ENCODE data around the gene CCDC157. TPM values are rescaled to one million over a fixed set of nuclear protein-coding genes. Genes with fewer than 3 reads are reported as not detected.
A peak's percentile ranks its signal among the peaks of the same experiment; 100 is the strongest.

Gene CCDC157
- total RNA-seq, result 0.77 TPM
- long read RNA-seq, transcript CCDC157-202 (3 exons, 1,759 nt), result major isoform, 6 of 8 reads
- long read RNA-seq, partial matches to known transcripts, result 0 of 8 reads
- long read RNA-seq, other reads (novel, unspliced or antisense), result 2 of 8 reads

DNA sequence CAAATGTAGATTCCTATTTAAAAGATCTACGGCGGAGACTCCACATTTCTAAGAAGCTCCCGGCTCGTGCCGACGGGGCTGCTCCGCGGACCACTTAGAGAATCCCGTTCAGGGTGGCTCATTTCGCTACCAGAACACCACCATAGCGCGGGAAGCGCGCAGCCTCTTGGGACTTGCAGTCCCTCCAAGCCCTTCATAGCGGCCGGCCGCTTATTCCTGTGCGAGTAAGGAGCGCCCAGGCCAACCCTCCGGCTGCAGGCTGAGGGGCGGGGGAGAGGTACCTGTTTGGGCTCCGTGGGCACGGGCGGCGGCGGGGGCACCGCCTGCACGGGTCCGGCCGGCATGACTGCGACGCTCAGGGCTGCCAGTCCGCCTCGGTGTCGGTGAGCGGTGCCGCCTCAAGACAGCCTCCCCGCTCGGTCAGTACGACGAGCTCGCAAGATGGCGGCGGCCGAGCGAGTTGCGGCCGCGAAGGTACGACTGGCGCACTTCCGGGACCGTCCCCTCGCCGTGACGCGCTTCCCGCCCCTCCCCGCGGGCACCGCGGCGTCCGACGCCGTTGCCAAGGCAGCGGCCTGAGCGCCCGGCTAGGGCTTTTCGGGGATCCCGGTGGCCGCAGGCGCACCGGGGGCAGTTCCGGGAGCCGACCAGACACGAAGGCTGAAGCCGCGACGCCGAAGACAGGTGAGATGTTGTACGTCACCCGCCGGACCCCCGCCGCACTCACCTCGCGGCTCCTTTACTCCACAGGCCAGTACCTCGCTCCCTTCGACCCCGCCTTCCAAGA is at the start of gene CCDC157, which contains the start of gene SF3A1:
CCDC157 (plus strand) TSS at position 559 of the 787 bp plus-strand sequence. CDS start 8,994 bp downstream, outside the sequence.
SF3A1 (minus strand) TSS at position 446 of the 787 bp plus-strand sequence; CDS start at position 344, 102 bp downstream.
- DNase-seq (ENCODE audit: low spot score), result peak; percentile 97

DNA sequence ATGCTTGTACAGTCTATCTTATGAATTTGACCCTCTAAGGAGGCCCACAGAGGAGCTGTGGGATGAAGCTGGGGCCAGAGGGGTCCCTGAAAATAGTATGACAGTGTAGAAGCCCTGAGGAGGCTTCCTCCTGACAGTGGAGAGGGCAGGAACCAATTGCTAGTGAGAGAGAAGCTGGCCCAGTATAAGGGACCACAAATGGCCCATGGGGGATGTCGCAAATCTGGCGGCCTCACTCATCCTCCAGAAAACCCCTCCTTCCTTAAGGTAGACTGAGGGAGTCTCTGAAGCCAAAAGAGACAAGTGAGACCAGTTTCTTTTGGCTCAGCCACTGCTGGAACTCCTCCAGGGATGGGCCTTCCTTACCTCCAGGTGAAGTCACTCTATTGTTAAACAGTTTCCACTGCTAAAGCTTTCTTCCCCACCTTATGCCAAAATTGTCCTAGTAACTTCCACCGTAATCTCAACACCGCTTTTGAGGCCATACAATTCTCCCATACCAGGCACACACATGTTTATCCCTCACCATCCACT is 49.7 kb upstream of the CCDC157 start:
- DNase-seq (ENCODE audit: low spot score), result no peak

DNA sequence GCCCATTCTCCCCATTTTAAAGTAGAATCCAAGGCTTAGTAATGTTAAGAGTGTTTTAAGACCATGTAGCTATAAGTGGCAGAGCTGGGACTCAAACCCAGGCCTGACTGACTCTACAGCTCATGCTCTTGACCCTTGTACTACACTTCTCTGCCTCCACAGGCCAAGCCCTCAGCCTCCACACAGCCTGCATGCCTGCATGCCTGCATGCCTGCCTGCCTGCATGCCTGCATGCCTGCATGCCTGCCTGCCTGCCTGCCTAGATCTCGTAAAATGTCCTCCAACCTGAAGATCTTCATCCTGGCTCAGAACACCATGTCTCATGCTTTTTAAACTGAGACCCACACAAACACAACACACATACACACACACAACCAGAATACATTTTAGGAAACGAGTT is 48.7 kb upstream of the CCDC157 start:
- no peak for DNase-seq (ENCODE audit: low spot score)

DNA sequence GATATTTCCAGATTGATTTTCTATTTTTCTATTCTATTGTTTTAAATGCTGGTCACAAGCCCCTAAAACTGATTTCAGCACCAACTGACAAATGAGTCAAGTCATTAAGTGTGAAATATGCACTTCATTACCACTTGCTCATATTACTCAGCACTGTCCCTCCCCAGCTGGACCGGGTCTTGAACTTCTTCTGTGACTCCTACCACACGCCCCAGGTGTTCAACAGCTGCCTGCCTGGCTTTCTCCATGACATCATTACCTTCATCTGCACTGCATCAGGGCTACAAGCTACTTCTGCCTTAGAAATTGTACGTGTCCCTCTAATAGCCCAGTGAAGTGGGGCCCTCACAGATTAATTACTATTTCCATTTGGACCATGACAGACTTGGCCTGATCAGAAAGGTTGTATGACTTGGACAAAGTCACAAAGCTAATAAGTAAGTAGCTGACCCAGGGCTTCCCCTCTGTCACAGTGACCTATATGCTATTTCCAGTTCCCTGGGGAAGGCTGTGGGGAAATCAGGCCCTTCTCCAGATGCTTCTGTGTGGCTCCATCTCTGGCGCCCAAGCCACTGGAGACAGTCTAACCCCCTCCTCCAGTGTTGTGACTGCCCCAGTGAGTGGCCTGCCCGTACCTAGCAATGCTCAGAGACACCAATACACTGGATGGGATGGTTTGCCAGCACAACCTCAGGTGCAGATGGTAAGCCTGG is 48.1 kb upstream of the CCDC157 start:
- no peak for DNase-seq (ENCODE audit: low spot score)

DNA sequence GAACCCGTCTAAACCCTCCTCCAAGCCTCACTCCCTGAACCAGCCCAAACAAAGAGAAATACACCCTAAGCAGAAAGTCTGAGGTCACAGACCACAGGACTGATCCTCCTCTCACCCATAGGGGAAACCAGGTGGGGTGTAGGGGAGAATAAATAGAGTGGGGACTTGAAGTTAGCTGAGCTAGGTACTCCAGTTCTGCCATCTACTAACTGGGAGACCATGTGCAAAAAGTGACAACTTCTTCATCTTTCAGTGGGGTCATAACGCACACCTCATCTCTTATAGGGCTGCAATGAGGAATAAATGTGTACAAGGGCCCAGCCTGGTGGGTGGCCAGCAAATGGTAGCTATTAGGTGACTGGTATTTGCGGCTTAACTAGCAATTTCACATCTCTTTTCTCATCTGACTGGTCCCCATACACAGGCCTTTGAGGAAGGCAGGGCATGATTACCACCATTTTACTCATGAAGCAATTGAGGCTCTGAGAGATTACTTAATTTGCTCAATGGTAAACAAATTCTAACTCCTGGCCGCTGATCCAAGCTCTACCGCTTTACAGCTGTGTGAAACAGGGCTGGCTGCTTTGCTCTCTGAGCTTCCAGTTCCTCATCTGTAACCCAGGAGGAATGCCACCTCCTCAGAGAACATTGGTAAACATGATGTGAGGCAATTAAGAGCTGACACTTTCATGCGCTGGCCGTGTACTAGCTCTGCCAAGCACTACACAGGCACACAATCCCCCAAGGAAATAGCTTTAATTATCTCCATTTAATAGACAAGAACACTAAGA is 46.7 kb upstream of the CCDC157 start:
- no peak for DNase-seq (ENCODE audit: low spot score)

DNA sequence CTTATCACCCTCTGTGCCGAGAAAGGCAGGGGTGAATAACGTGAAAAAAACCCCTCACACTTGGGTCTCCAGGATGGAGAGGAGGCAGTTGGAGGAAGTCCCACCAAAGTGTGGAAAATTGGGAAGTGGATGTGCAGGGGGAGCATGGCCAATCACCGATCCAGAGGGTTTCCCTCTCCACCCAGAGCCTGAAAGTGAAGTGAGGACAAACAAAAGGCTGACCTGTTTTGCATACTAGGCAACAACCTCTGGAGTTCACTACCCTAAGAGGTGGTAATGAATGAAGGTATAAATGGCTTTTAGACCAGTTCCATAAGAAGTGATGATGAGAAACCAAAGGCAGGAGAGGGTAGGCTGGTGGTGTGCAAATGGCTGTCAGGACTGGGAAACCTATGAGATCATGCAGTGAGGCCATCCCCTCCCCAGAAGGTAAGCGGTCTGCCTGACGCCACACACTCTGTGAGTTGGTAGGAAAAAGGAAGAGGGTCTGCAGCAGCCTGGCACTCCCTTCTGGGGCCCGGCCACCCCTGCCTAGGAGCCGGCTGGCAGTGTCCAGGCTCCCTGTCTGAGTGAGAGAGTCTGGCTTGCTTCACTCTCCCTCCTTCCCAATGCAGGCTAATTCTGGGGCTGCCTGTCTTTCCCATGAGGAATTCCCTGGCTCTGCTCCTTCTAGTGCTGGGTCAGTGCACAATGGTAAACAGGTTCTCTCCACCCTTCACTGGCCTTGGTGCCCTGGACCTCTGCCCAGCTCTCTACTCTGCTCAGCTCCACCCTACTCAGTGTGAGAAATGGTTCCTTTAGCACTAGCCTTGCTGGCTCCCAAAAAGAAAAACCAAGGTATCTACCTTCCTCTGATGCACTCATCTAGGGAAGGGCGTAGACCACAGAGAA is 45.7 kb upstream of the CCDC157 start:
- DNase-seq (ENCODE audit: low spot score), result no peak

DNA sequence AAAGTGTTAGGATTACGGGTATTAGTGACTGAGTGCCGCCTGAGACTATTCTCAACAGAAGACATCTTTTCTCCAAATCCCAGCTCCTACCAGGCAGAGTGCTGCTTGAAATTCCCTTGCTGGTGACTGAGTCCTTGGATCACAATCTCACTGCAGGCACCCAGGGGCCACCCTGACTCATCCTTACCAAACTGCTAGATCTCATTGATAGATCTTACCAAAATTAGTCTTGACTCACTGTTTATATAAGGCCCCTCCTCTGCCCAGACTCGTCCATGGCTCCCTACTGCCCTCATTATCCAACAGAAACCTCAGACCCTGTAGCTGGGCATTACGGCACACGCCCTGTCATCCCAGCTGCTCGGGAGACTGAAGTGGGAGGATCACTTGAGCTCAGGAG is 44.8 kb upstream of the CCDC157 start:
- DNase-seq (ENCODE audit: low spot score), result no peak

DNA sequence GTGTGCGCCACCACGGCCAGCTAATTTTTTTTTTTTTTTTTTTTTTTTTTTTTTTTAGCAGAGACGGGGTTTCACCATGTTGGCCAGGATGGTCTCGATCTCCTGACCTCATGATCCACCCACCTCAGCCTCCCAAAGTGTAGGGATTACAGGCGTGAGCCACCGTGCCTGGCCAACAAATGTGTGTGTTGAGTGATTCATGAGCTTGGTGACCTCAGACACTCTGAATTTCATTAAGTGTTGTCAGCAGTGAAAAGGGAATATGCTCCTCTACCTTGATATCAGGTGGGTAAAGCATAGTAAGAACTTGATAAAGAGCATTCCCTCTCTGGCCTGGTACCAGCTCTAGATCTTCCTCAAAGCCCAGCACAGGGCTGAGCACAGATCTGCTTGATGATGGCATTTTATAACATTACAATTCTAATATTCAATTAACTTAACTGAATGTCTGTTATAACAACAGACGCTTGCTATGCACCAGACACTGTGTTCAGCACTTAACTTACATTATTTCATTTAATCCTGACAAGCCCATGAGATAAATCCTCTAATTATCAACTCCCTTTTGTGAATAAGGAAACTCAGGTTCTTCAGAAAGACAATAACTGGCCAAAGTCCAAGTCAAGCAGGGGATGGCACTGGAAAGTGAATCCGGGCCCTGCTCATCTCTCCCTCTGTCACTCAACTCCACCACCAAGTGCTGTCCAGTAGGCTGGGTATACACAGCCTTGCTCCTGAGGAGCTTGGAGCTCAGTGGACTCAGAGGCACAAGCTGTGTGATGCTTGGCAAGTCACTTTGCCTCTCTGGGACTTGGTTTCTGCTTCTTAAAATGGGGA is 43.1 kb upstream of the CCDC157 start:
- DNase-seq (ENCODE audit: low spot score), result no peak

DNA sequence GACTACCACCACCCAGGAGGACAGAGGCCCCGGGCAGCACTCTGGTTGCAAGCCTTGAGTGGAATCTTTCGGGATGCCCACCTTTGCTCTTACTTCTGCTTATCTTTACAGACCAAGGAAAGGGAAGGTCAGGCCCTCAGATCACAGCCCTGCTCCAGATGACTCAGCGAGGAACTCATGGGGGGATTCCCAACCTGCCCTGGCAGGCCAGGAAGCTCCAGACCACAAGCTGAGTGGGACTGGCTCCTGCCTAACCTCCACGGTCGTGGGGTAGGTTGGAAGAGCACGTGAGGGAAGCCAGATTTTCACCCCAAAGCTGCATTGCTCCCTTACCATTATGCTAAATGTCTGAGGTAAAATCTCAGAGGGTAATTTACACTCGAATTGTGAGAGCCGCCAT is 41.9 kb upstream of the CCDC157 start:
- DNase-seq (ENCODE audit: low spot score), result no peak

DNA sequence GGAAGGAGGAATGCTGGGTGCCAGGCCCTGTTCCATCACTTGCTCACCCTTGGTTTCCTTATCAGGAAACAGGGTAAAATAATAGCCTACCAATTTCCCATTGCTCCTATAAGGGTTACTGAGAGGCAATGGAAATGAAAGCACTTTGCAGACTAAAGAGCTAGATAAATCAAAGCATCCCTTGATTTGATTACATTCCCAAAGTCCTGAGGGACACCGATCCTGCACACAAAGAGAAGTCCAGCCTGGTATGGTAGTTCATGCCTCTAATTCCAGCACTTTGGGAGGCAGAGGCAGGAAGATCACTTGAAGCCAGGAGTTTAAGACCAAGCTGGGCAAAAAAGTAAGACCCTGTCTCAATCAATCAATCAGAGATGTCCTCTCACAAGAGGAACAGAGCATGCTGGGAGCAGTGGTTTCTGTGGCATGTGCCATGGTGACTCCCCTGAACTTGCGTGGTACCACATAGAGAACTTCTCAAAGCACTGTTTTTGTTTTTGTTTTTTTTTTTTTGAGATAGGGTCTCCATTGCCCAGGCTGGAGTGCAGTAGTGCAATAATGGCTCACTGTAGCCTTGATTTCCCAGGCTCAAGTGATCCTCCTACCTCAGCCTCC is 40.7 kb upstream of the CCDC157 start:
- DNase-seq (ENCODE audit: low spot score), result no peak

DNA sequence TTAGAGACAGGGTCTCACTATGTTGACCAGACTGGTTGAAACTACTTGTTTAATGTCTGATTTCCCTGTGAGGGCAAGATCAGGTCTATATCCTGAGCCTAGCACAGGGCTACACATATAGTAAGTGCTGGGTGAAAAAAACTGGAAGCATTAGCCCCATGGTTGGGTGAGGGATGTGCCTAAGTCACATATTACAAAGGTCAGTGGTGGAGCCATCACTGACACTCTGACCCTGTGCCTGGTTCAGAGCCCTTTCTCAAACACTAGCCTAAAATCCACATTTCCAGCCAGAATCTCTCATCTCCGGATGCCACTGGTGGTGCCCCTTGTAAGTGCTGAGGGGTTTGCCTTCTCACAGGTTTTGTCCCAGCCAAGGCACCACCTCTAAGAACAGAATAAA is 39.0 kb upstream of the CCDC157 start:
- no peak for DNase-seq (ENCODE audit: low spot score)

DNA sequence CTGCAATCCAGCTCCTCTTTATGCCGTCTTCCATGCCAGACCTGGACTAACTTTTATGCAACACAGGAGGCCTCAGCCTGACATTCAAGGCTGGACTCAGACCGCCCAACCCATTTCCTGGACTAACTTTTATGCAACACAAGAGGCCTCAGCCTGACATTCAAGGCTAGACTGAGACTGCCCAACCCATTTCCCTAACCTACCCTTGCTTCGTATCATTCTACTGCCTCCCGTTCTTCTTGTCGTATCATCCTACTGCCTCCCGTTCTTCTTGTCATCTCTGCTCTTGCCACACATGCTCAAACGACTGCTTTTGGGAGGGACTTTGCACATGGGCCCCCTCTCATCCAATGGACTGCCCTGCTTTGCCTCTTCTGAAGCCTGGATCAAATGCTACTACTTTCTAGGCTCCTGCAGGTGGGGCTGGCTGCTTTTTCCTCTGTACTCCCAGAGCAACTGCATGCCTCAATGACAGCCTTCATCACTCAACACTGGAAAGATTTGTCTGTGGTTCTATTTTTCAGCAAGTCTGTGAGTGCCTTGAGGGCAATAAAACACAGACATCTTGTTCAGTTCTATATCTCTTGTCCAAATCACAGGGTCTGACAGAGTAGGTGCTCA is 37.9 kb upstream of the CCDC157 start:
- no peak for DNase-seq (ENCODE audit: low spot score)

DNA sequence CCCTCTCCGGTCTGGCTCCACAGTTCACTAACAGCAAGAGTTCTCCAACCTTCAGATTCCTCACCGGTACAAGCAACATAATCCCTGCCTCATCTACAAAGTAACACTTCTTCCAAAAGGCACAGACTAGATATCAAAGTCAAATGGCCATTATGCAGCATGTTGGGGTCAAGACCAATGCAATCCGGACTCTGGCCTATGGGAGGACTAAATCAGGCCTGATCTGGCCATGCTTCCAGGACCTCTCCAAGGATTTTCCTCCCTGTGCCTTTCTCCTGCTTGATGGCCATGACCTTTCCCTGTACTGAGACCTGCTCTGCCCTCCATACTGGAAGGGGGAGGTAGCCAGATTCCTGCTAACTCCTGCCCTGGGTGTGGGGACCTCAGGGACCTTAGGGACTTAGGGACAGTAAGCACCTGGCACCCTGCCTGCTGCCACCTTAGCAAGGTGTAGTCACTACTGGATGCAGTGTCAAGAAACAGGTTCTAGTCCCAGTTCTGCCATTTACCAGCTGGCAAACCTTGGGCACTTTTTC is 36.7 kb upstream of the CCDC157 start:
- DNase-seq (ENCODE audit: low spot score), result no peak

DNA sequence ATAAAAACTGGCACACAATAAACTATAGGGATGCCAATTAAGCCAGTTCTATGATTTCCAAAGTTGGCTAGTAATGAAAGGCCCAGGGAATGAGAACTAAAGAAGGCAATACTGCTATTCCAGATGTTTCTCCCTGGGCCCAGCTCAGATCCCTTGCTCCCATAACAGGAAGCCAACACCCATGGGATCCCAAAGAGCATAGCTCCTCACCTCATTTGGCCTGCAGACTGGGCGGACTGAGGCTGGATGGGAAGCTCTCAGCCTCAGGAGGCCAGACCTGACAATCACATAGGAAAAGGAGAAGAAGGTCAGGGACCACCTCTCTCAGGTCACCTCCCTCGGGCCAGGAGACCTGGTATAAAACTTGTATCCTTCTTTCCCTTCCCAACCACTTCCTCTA is 35.3 kb upstream of the CCDC157 start:
- DNase-seq (ENCODE audit: low spot score), result no peak

DNA sequence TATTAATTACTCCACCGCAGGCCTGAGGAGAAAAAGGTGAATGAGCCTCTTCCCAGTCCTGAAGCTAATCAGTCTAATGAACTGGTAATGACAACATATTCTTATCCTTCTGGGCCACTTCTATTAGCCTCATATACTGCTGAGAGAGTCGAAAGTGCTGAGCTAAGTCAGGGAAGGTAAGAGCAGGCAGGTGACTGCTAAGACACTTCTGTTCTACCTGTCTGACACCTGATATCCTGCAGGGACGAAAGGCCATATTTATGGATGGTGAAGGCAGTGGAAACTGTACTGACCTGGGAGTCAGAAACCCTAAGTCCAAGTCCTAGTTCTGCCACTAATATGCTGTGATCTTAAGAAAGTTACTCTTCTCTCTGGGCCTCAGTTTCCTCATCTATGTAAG is 33.6 kb upstream of the CCDC157 start:
- no peak for DNase-seq (ENCODE audit: low spot score)

DNA sequence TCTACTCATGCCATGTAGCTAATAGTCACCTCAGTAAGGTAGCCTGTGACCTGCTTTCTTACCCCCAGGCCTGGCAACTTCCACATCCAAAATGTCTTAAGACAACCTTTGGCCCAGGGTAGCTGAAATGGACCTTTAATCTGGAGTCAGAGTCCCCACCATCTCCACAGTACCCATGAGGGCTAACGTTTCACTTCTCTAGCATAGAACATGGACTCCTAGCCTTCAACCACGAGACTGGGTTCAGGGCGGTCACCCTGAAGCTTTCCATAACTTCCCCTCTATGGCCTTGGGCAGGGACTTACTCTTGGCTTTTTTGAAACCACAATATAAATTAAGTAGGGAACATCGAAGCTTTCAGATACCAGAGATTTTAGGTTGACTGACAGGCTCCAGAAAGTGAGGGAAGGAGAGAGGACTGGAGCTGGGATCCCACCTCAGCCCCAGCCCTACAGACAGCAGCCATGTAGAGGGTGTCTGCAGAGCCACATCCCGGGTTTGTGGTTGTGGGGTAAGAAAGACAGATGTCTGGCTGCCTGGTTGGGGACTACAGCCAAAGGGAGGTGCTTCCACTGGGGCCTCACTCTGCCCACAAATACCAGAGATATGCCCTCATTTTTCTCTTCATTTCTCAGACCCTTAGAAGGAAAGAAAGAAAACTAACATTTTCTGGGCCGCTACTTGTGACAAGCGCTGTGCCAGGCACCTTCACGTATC is 32.6 kb upstream of the CCDC157 start:
- no peak for DNase-seq (ENCODE audit: low spot score)

DNA sequence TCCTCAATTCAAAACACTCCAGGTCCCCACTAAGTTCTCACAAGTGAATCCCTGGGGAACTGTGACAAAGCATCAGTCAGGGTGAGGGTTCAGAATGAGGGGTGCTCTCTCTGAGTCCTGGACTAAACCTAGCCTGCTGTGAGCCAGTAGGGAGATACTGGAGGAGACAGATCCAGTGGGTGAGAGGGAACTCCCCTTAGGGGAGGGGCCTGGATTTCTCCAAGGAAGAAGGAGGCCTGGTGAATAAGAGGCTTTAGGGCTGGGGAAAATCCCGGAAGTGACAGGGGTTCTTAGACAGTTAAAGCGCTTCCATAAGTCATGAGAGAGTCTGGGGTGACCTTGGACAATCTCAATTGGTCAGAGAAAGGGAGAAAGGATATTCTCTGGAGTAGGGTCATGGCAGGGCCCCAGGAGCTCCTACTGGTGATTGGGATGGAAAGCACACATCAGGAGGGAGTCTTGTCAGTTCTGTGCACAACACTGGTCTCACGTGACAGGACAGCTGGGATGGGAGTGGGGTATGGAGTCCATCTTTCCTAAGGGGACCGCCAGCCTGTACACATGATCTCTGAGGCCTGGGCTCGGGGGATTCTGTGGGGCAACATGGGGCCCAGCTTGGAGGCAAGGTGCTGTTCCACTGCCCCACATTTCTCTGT is 31.6 kb upstream of the CCDC157 start:
- no peak for DNase-seq (ENCODE audit: low spot score)
